GM12878 (cell line): ENCODE results near the gene SLMAP.
"Not testable (repeated sequence)": the region's sequence is repeated elsewhere in the genome, so short reads cannot be mapped to it uniquely, and the experiment has no call there.

Experiments
- BCL11A ChIP-seq: IDR thresholded peaks from 2 replicates; pipeline ENCODE4 v1.6.1; 2011; ENCODE audit warnings: low read depth, low read length
- CBFB ChIP-seq: IDR thresholded peaks from 2 replicates; pipeline ENCODE4 v1.6.1; 2016; ENCODE audit warnings: antibody characterized with exemption, low read depth
- EGR1 ChIP-seq, 2 experiments: IDR thresholded peaks; 1 replicate in 1 of 2; 2 replicates in 1 of 2; pipeline ENCODE4 v1.6.1; 2011 to 2012; ENCODE audit warnings: low read depth in 2 of 2, low read length in 2 of 2, borderline replicate concordance in 1 of 2, mild to moderate bottlenecking in 1 of 2, moderate library complexity in 1 of 2
- EZH2 ChIP-seq: IDR thresholded peaks from 2 replicates; pipeline ENCODE4 v1.6.1; 2012; ENCODE audit warnings: low read depth, mild to moderate bottlenecking, control low read depth, inconsistent platforms, low read length, borderline replicate concordance; ENCODE audit not compliant: control insufficient read depth
- MXI1 ChIP-seq: fragments of 150-350 bp; IDR thresholded peaks from 2 replicates; pipeline ENCODE4 v1.6.1; 2011; ENCODE audit warnings: low read depth, mild to moderate bottlenecking, inconsistent platforms, low read length, improper control_type of control experiment
- MYC ChIP-seq: IDR thresholded peaks from 2 replicates; pipeline ENCODE4 v1.6.1; 2011; ENCODE audit warnings: mild to moderate bottlenecking, low read length, moderate library complexity, inconsistent platforms; ENCODE audit not compliant: insufficient read depth, insufficient replicate concordance, insufficient read length, severe bottlenecking
- RAD21 ChIP-seq: IDR thresholded peaks from 2 replicates; pipeline ENCODE4 v1.6.1; 2011; ENCODE audit warnings: mild to moderate bottlenecking, low read depth, low read length, moderate library complexity; ENCODE audit not compliant: insufficient read depth
- TARDBP ChIP-seq: IDR thresholded peaks from 2 replicates; pipeline ENCODE4 v1.6.1; 2016; ENCODE audit warnings: borderline replicate concordance
- TCF7 ChIP-seq: IDR thresholded peaks from 2 replicates; pipeline ENCODE4 v1.6.1; 2014; ENCODE audit warnings: antibody characterized with exemption, borderline replicate concordance
- ZNF274 ChIP-seq: IDR thresholded peaks from one replicate; pipeline ENCODE4 v1.8.0; 2011; ENCODE audit not compliant: insufficient read length, insufficient read depth
- TF ChIP-seq, protein P1 (sequence below): IDR thresholded peaks from 2 replicates; pipeline ENCODE4 v1.6.1; 2011; ENCODE audit warnings: low read depth, low read length, improper control_type of control experiment, borderline replicate concordance
- TF ChIP-seq, protein P2 (sequence below): fragments of 450-650 bp; IDR thresholded peaks from 2 replicates; pipeline ENCODE4 v1.6.1; 2014; ENCODE audit warnings: mild to moderate bottlenecking
- TF ChIP-seq, protein P3 (sequence below): IDR thresholded peaks from 2 replicates; pipeline ENCODE4 v1.6.1; 2012; ENCODE audit warnings: low read depth, low read length, improper control_type of control experiment
- TF ChIP-seq, protein P4 (sequence below), 3 experiments: IDR thresholded peaks in 2 of 3; conservative IDR thresholded peaks in 1 of 3; 2 replicates each; pipeline ENCODE4 v1.5.1; 2011; ENCODE audit warnings: low read depth in 3 of 3, low read length in 3 of 3, mild to moderate bottlenecking in 3 of 3, control low read depth in 2 of 3, moderate library complexity in 2 of 3, inconsistent platforms in 1 of 3, mixed read lengths in 1 of 3; ENCODE audit not compliant: control insufficient read depth in 2 of 3, insufficient read depth in 1 of 3; ENCODE audit errors: extremely low read depth in 1 of 3

DNA sequence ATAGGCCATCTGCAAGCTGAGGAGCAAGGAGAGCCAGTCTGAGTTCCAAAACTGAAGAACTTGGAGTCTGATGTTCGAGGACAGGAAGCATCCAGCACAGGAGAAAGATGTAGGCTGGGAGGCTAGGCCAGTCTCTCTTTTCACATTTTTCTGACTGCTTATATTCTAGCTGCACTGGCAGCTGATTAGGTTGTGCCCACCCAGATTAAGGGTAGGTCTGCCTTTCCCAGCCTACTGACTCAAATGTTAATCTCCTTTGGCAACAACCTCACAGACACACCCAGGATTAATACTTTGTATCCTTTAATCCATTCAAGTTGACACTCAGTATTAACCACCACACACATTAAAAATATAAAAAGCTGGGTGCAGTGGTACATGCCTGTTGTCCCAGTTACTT lies 113.0 kb downstream of the SLMAP start:
- not testable (repeated sequence) for TF ChIP-seq ZNF274; EGR1 (IDR thresholded peaks at IDR 0.05; ENCODE audit: borderline replicate concordance in 1 of 2, low read depth in 2 of 2, low read length in 2 of 2); BCL11A; MXI1; CBFB; RAD21; MYC; TARDBP; TCF7; EZH2
- TF ChIP-seq, protein P1, sequence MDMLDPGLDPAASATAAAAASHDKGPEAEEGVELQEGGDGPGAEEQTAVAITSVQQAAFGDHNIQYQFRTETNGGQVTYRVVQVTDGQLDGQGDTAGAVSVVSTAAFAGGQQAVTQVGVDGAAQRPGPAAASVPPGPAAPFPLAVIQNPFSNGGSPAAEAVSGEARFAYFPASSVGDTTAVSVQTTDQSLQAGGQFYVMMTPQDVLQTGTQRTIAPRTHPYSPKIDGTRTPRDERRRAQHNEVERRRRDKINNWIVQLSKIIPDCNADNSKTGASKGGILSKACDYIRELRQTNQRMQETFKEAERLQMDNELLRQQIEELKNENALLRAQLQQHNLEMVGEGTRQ = not testable (repeated sequence)
- TF ChIP-seq, protein P2, sequence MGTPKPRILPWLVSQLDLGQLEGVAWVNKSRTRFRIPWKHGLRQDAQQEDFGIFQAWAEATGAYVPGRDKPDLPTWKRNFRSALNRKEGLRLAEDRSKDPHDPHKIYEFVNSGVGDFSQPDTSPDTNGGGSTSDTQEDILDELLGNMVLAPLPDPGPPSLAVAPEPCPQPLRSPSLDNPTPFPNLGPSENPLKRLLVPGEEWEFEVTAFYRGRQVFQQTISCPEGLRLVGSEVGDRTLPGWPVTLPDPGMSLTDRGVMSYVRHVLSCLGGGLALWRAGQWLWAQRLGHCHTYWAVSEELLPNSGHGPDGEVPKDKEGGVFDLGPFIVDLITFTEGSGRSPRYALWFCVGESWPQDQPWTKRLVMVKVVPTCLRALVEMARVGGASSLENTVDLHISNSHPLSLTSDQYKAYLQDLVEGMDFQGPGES = not testable (repeated sequence)
- TF ChIP-seq, protein P3, sequence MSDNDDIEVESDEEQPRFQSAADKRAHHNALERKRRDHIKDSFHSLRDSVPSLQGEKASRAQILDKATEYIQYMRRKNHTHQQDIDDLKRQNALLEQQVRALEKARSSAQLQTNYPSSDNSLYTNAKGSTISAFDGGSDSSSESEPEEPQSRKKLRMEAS = not testable (repeated sequence)
- TF ChIP-seq, protein P4, sequence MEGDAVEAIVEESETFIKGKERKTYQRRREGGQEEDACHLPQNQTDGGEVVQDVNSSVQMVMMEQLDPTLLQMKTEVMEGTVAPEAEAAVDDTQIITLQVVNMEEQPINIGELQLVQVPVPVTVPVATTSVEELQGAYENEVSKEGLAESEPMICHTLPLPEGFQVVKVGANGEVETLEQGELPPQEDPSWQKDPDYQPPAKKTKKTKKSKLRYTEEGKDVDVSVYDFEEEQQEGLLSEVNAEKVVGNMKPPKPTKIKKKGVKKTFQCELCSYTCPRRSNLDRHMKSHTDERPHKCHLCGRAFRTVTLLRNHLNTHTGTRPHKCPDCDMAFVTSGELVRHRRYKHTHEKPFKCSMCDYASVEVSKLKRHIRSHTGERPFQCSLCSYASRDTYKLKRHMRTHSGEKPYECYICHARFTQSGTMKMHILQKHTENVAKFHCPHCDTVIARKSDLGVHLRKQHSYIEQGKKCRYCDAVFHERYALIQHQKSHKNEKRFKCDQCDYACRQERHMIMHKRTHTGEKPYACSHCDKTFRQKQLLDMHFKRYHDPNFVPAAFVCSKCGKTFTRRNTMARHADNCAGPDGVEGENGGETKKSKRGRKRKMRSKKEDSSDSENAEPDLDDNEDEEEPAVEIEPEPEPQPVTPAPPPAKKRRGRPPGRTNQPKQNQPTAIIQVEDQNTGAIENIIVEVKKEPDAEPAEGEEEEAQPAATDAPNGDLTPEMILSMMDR (IDR thresholded peaks at IDR 0.05 in 2 of 3, conservative IDR thresholded peaks at IDR 0.05 in 1 of 3; ENCODE audit: control insufficient read depth in 2 of 3, extremely low read depth in 1 of 3, insufficient read depth in 1 of 3, low read depth in 3 of 3, low read length in 3 of 3) = not testable (repeated sequence)
